Transverse colon (tissue), 4 donors: Measurements from ENCODE around the gene CCDC33. TPM values are rescaled to one million over a fixed set of nuclear protein-coding genes. Genes with fewer than 3 reads are reported as not detected.
"Not testable (repeated sequence)": the region's sequence is repeated elsewhere in the genome, so short reads cannot be mapped to it uniquely, and the experiment has no call there.

Source experiments
- DNase-seq: peaks from one replicate; pipeline ENCODE4 v3.0.0-alpha.2; 2019
- H3K27ac ChIP-seq, 4 donors: fragments of 200-600 bp; sonication (generic); 2 replicates each; pipeline ENCODE4 v1.5.1; 2016 to 2018; ENCODE audit warnings: inconsistent platforms in 4 of 4
- H3K27me3 ChIP-seq: fragments of 200-600 bp; sonication (generic); 2 replicates; pipeline ENCODE4 v1.5.1; 2017; ENCODE audit warnings: inconsistent platforms
- H3K36me3 ChIP-seq, 4 donors: fragments of 200-600 bp; sonication (generic); 2 replicates each; pipeline ENCODE4 v1.5.1; 2017 to 2019; ENCODE audit warnings: inconsistent platforms in 4 of 4
- H3K4me1 ChIP-seq, 4 donors: fragments of 200-600 bp; sonication (generic); 2 replicates each; pipeline ENCODE4 v1.5.1; 2017 to 2020; ENCODE audit warnings: inconsistent platforms in 4 of 4
- H3K4me3 ChIP-seq, 4 donors: fragments of 200-600 bp; sonication (generic); 1 replicate in 1 of 4; 2 replicates in 3 of 4; pipeline versions ENCODE4 v1.5.1 to v1.6.1; 2017 to 2019; ENCODE audit warnings: inconsistent platforms in 4 of 4
- H3K9me3 ChIP-seq, 2 donors: fragments of 200-600 bp; sonication (generic); 2 replicates each; pipeline ENCODE4 v1.5.1; 2017 to 2019; ENCODE audit warnings: inconsistent platforms in 2 of 2
- CTCF ChIP-seq, 5 experiments: fragments of 200-600 bp in 3 of 5; fragments of 450-650 bp in 2 of 5; sonication (generic) in 3 of 5; IDR thresholded peaks; 1 replicate in 2 of 5; 2 replicates in 3 of 5; pipeline ENCODE4 v1.5.1; 2016 to 2017; ENCODE audit warnings: antibody characterized with exemption in 5 of 5, inconsistent platforms in 3 of 5, mild to moderate bottlenecking in 2 of 5, moderate library complexity in 1 of 5
- EP300 ChIP-seq: sonication (generic); formaldehyde crosslinking; IDR thresholded peaks from one replicate; pipeline ENCODE4 v1.6.1; 2017; ENCODE audit warnings: antibody characterized with exemption, low read depth
- POLR2A ChIP-seq: fragments of 450-650 bp; IDR thresholded peaks from one replicate; pipeline ENCODE4 v1.6.1; 2016; ENCODE audit warnings: antibody characterized with exemption, mild to moderate bottlenecking, moderate library complexity
- POLR2AphosphoS5 ChIP-seq, 3 donors: sonication (generic); formaldehyde crosslinking; IDR thresholded peaks; one replicate each; pipeline ENCODE4 v1.6.1; 2016; ENCODE audit warnings: antibody characterized with exemption in 3 of 3
- WGBS, 2 donors: methylation state at CpG; one replicate each; pipeline ENCODE4 v1.1.5; 2018; ENCODE audit warnings: low coverage in 1 of 2; 5-methylcytosine and 5-hydroxymethylcytosine counted together
- in situ Hi-C, 4 donors: fragments of 200-750 bp; cut with MboI; loops; one replicate each; pipeline versions ENCODE4 v1.15.0 to v1.15.1; 2017; ENCODE audit warnings: low sequenced_read_pairs in 3 of 4, low pct_ligation_motif_present in 1 of 4, low pct_unique_long_range_greater_than_20kb in 1 of 4
- intact Hi-C: fragments of 100-400 bp; cut with DNase I; formaldehyde crosslinking; loops from one replicate; pipeline ENCODE4 v1.15.1; 2023; ENCODE audit warnings: low total_unique reads
- total RNA-seq, 4 donors: library from RNA; depleted of rRNA; stranded (reverse); fragments of >200 nt; gene quantifications; one replicate each; pipeline ENCODE4 v1.1.0, GENCODE V29; 2016

Gene CCDC33
- total RNA-seq, 4 donors from 2014 or later: 0.16 TPM; not detected in 3

GRCh38 chr15:74352393-74352910, 116.3 kb downstream of the CCDC33 start:
- TF ChIP-seq POLR2A: no peak
- no peak for TF ChIP-seq CTCF (IDR thresholded peaks at IDR 0.05)
- Histone ChIP-seq H3K36me3 (no peaks in the 10 kb centered on the region), H3K4me3 (no peak overlapping the region), H3K27me3 (peaks cover 14% of the 10 kb centered on the region), H3K27ac (no peak overlapping the region), H3K9me3 (no peaks in the 10 kb centered on the region), H3K4me1 (no peaks in the 10 kb centered on the region)
- DNase-seq: no peak
- intact Hi-C loops (no loop called here), in situ Hi-C loops (no loop called here)
- 75 to 100% methylated on average over 2 to 3 of the region's 3 CpGs for WGBS, 2 donors

GRCh38 chr15:74353992-74354391, 117.9 kb downstream of the CCDC33 start:
- H3K36me3 ChIP-seq, intact Hi-C loops, H3K4me1 ChIP-seq, H3K9me3 ChIP-seq, H3K27ac ChIP-seq, DNase-seq, H3K4me3 ChIP-seq, in situ Hi-C loops: not testable (repeated sequence)
- H3K27me3 ChIP-seq: peaks cover 14% of the 10 kb centered on the region
- WGBS, 2 donors: 73 to 88% methylated on average over 2 of the region's 2 CpGs

- H3K27ac ChIP-seq, H3K4me3 ChIP-seq, intact Hi-C loops, H3K4me1 ChIP-seq, in situ Hi-C loops, H3K36me3 ChIP-seq, H3K27me3 ChIP-seq, H3K9me3 ChIP-seq, DNase-seq: not testable (repeated sequence)
- 90 to 100% methylated on average over 1 to 5 of the region's 6 CpGs for WGBS, 2 donors
Measured at GRCh38 chr15:74356050-74356449, 119.9 kb downstream of the CCDC33 start.

- H3K4me3 ChIP-seq, intact Hi-C loops, in situ Hi-C loops, H3K9me3 ChIP-seq, DNase-seq, H3K4me1 ChIP-seq, H3K27me3 ChIP-seq, H3K36me3 ChIP-seq: not testable (repeated sequence)
- H3K27ac ChIP-seq: peak overlapping the region in 1 of 4 donors; percentile 17
- 68 to 85% methylated on average over 5 to 7 of the region's 7 CpGs for WGBS, 2 donors
Measured at GRCh38 chr15:74357514-74357913, 121.4 kb downstream of the CCDC33 start.

- WGBS, 2 donors: 50 to 54% methylated on average over 3 to 6 of the region's 6 CpGs
- H3K36me3 ChIP-seq, H3K4me3 ChIP-seq, DNase-seq, H3K9me3 ChIP-seq, intact Hi-C loops, in situ Hi-C loops, H3K27me3 ChIP-seq, H3K4me1 ChIP-seq, H3K27ac ChIP-seq: not testable (repeated sequence)
Measured at GRCh38 chr15:74359376-74359775, 123.2 kb downstream of the CCDC33 start.

GRCh38 chr15:74360855-74361254, 124.7 kb downstream of the CCDC33 start:
- WGBS, 2 donors: 62 to 67% methylated on average over 1 of the region's 1 CpG
- in situ Hi-C loops: not testable (repeated sequence)

GRCh38 chr15:74362482-74362881, 126.4 kb downstream of the CCDC33 start:
- Histone ChIP-seq H3K9me3 (no peaks in the 10 kb centered on the region), H3K4me3 (no peak overlapping the region), H3K36me3 (no peaks in the 10 kb centered on the region), H3K27me3 (peaks cover 33% of the 10 kb centered on the region), H3K27ac (no peak overlapping the region), H3K4me1 (peaks cover 4 to 12% (median 11%) of the 10 kb centered on the region in 4 donors)
- no peak for TF ChIP-seq POLR2A
- no peak for TF ChIP-seq EP300
- TF ChIP-seq CTCF (IDR thresholded peaks at IDR 0.05): no peak
- no peak for TF ChIP-seq POLR2AphosphoS5 (IDR thresholded peaks at IDR 0.05)
- 78 to 89% methylated on average over 1 of the region's 1 CpG for WGBS, 2 donors
- in situ Hi-C loops: no loop called here
- DNase-seq: no peak
- intact Hi-C loops: no loop called here

More at GRCh38 chr15:74360855-74361254, 124.7 kb downstream of the CCDC33 start:
- intact Hi-C loops, H3K9me3 ChIP-seq, H3K27ac ChIP-seq, H3K4me3 ChIP-seq, DNase-seq, H3K4me1 ChIP-seq, H3K36me3 ChIP-seq: not testable (repeated sequence)
- peaks cover 17% of the 10 kb centered on the region for H3K27me3 ChIP-seq
